ENCODE results near the gene NAP1L1. TPM values are rescaled to one million over a fixed set of nuclear protein-coding genes. Genes with fewer than 3 reads are reported as not detected.

Gene NAP1L1
- total RNA-seq, 1 experiment from 2014 or later: 711 TPM

DNA sequence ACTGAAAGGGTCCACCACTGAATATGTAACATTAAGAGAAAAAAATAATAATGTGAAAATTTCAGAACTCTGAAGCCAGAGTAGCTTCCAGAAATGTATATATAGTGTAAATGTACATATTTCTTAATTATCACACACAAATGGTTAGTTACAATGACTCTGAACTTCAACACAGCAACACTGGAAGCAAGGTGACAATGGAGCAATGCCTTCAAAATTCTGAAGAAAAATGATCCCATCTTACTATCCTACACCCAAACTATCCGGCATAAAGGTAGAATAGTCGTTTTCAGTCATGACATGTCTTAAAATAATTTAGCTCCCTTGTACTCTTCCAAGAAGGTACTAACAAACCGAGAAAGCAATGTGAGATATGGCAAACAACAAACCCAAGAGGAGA is 11.9 kb downstream of the NAP1L1 start:
- ChIA-PET CTCF (no interaction called here), POLR2A (no interaction called here)
- Mint-ChIP-seq H3K4me3 (ENCODE audit: unreplicated experiment) (no peak overlapping the region), H3K27me3 (ENCODE audit: insufficient read depth, unreplicated experiment) (no peaks in the 10 kb centered on the region), H3K36me3 (ENCODE audit: insufficient read depth, unreplicated experiment) (peaks cover 58% of the 10 kb centered on the region), H3K9me3 (ENCODE audit: unreplicated experiment) (peaks cover 10% of the 10 kb centered on the region), H3K27ac (ENCODE audit: unreplicated experiment) (no peak overlapping the region), H3K4me1 (ENCODE audit: low read depth, unreplicated experiment) (peaks cover 35% of the 10 kb centered on the region)
- Histone ChIP-seq H3K9me3 (no peaks in the 10 kb centered on the region), H3K4me1 (peaks cover 6% of the 10 kb centered on the region; the same call in 1 of the 2 replicates), H3K4me3 (ENCODE audit: low read depth, low read length) (no peak overlapping the region), H3K27me3 (replicated peaks; ENCODE audit: control insufficient read depth, insufficient read depth, low read length) (no peaks in the 10 kb centered on the region), H3K36me3 (ENCODE audit: control insufficient read depth, insufficient read depth, low read length) (no peaks in the 10 kb centered on the region; the same call in 1 of the 2 replicates)
- TF ChIP-seq, protein P1, sequence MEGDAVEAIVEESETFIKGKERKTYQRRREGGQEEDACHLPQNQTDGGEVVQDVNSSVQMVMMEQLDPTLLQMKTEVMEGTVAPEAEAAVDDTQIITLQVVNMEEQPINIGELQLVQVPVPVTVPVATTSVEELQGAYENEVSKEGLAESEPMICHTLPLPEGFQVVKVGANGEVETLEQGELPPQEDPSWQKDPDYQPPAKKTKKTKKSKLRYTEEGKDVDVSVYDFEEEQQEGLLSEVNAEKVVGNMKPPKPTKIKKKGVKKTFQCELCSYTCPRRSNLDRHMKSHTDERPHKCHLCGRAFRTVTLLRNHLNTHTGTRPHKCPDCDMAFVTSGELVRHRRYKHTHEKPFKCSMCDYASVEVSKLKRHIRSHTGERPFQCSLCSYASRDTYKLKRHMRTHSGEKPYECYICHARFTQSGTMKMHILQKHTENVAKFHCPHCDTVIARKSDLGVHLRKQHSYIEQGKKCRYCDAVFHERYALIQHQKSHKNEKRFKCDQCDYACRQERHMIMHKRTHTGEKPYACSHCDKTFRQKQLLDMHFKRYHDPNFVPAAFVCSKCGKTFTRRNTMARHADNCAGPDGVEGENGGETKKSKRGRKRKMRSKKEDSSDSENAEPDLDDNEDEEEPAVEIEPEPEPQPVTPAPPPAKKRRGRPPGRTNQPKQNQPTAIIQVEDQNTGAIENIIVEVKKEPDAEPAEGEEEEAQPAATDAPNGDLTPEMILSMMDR (IDR thresholded peaks at IDR 0.05; ENCODE audit: insufficient read depth in 1 of 2, low read depth in 1 of 2, low read length in 1 of 2, severe bottlenecking in 1 of 2, unreplicated experiment in 1 of 2): no peak
- intact Hi-C loops (cut with micrococcal nuclease; ENCODE audit: unreplicated experiment): no loop called here
- BruUV-seq (replicated peaks): no TSS peak
- DNase-seq: no peak

DNA sequence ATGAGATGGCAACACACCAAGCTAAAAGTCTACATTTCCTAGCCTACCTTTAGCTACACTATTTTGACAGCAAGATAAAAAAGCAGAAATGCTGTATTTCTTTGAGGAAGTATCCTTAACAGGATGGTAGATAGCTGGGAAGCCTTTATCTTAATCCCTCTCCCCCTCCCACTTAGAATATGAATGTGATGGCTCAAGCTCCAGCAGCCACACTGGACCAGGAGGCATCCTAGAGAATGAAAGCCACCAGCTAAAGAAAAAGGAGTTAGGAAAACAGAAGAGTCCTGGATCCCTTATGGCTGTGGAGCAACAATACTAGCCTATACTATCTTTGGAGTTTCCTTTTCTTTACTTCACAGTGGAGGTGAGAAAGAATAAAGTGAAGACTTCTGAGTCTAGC is 15.1 kb downstream of the NAP1L1 start:
- H3K4me3 ChIP-seq (ENCODE audit: low read depth, low read length): no peak overlapping the region
- Mint-ChIP-seq H3K27me3 (ENCODE audit: insufficient read depth, unreplicated experiment) (no peaks in the 10 kb centered on the region), H3K9me3 (ENCODE audit: unreplicated experiment) (peaks cover 28% of the 10 kb centered on the region), H3K4me3 (ENCODE audit: unreplicated experiment) (no peak overlapping the region), H3K36me3 (ENCODE audit: insufficient read depth, unreplicated experiment) (peaks cover 90% of the 10 kb centered on the region), H3K4me1 (ENCODE audit: low read depth, unreplicated experiment) (peaks cover 29% of the 10 kb centered on the region), H3K27ac (ENCODE audit: unreplicated experiment) (no peak overlapping the region)
- TF ChIP-seq, protein P1 (IDR thresholded peaks at IDR 0.05; ENCODE audit: insufficient read depth in 1 of 2, low read depth in 1 of 2, low read length in 1 of 2, severe bottlenecking in 1 of 2, unreplicated experiment in 1 of 2): no peak
- BruUV-seq (replicated peaks): no TSS peak
- peaks cover 11% of the 10 kb centered on the region; the same call in 1 of the 2 replicates for H3K9me3 ChIP-seq
- H3K4me1 ChIP-seq: peaks cover 6% of the 10 kb centered on the region; the same call in 1 of the 2 replicates
- DNase-seq: no peak
- H3K27me3 ChIP-seq (replicated peaks; ENCODE audit: control insufficient read depth, insufficient read depth, low read length): no peaks in the 10 kb centered on the region
- POLR2A ChIA-PET: interaction anchor here (0.7 kb wide), 1 partner anchor 14 kb away, joined by 5 read pairs; no protein-coding TSS in a partner anchor
- no peaks in the 10 kb centered on the region; the same call in 1 of the 2 replicates for H3K36me3 ChIP-seq (ENCODE audit: control insufficient read depth, insufficient read depth, low read length)
- CTCF ChIA-PET: no interaction called here
- intact Hi-C loops (cut with micrococcal nuclease; ENCODE audit: unreplicated experiment): no loop called here

DNA sequence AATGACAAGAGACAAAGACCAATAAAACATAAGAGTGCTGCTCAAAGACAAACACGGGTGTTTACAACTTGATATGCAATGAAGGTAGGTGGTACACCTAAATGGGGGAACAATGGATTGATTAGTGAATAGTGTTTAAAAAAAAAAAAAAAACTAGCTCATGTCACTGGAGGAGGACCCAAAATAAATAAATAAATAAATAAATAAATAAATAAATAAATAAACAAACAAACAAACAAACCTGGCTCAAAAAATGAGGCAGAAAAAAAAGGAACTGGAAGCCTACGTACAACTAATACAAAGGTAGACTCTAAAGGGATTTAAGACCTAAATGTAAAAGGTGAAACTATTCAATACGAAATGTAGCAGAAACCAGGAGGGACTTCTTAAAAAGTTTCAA is 18.6 kb downstream of the NAP1L1 start:
- no TSS peak for BruUV-seq (replicated peaks)
- no peak overlapping the region for H3K27ac Mint-ChIP-seq (ENCODE audit: unreplicated experiment)

More for the DNA sequence above, 18.6 kb downstream of the NAP1L1 start:
- Mint-ChIP-seq H3K4me1 (ENCODE audit: low read depth, unreplicated experiment) (peaks cover 6% of the 10 kb centered on the region), H3K36me3 (ENCODE audit: insufficient read depth, unreplicated experiment) (peaks cover 97% of the 10 kb centered on the region), H3K27me3 (ENCODE audit: insufficient read depth, unreplicated experiment) (no peaks in the 10 kb centered on the region), H3K9me3 (ENCODE audit: unreplicated experiment) (peaks cover 19% of the 10 kb centered on the region), H3K4me3 (ENCODE audit: unreplicated experiment) (no peak overlapping the region)
- ChIA-PET POLR2A (no interaction called here), CTCF (interaction anchor here (0.6 kb wide), 1 partner anchor 16 kb away, joined by 3 read pairs; no protein-coding TSS in a partner anchor)
- Histone ChIP-seq H3K27me3 (replicated peaks; ENCODE audit: control insufficient read depth, insufficient read depth, low read length) (no peaks in the 10 kb centered on the region), H3K4me3 (ENCODE audit: low read depth, low read length) (no peak overlapping the region), H3K4me1 (no peaks in the 10 kb centered on the region), H3K9me3 (peaks cover 11% of the 10 kb centered on the region; the same call in 1 of the 2 replicates), H3K36me3 (ENCODE audit: control insufficient read depth, insufficient read depth, low read length) (no peaks in the 10 kb centered on the region; the same call in 1 of the 2 replicates)
- TF ChIP-seq, protein P1 (IDR thresholded peaks at IDR 0.05; ENCODE audit: insufficient read depth in 1 of 2, low read depth in 1 of 2, low read length in 1 of 2, severe bottlenecking in 1 of 2, unreplicated experiment in 1 of 2): no peak
- intact Hi-C loops (cut with micrococcal nuclease; ENCODE audit: unreplicated experiment): no loop called here
- DNase-seq: no peak

All from Caco-2 (cell line).